Activated CD4-positive, alpha-beta T cell treated with anti-CD3 and anti-CD28 coated beads, Interleukin-2, amount 50 U/mL, for 48 hours (primary cell): ENCODE results near the gene MAP4K4.

Experiments
- DNase-seq, 2 experiments: peaks; one replicate each; pipeline ENCODE4 v3.0.0-alpha.2; 2020

MAP4K4 gene

GRCh38 chr2:101697124-101698013, at the start of gene MAP4K4:
Gene MAP4K4, plus strand, starts transcription at chr2:101697707. Its CDS starts 374 bp downstream, at chr2:101698081.
- peak; percentile 70 to 72 for DNase-seq

DNA sequence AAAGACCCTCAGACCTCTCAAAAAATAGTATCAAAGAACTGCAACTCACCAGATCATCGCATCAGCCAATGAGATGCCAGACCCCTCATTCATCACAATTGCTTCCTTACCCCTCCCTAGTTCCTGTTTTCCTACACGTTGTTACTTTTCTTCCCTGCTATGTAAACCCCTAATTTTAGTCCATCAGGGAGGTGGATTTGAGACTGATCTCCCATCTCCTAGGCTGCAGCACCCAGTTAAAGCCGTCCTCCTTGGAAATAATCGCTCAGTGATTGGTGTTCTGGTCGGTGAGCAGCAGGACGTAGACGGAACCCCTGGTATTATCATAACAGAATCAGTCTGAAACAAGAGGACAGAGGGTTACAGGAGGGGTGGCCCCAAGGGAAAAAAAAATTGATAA, 44.0 kb upstream of the MAP4K4 start:
- DNase-seq, result no peak

- DNase-seq, result no peak
Measured at GRCh38 chr2:101655702-101656422, 41.6 kb upstream of the MAP4K4 start.

DNA sequence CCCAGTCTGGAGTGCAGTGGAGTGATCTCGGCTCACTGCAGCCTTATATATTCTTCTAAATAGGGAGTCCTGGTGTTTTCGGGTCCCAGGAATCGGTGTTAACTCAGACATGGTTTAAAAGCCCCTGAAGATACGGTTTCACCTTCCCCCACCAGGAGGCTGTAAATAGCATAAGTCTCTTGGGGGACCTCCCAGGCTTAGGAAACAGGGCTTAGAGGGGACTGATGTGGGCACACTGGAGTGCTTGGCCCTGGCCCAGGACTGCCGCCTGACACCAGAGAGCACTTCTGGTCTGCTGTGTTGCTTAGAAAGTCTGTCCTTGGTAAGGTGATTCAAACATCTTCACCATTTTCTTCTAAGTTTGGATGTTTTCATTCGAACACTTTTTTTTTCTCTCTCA, 39.7 kb upstream of the MAP4K4 start:
- DNase-seq, result no peak

- DNase-seq, result no peak
Measured at GRCh38 chr2:101658387-101658786, 39.1 kb upstream of the MAP4K4 start.

DNA sequence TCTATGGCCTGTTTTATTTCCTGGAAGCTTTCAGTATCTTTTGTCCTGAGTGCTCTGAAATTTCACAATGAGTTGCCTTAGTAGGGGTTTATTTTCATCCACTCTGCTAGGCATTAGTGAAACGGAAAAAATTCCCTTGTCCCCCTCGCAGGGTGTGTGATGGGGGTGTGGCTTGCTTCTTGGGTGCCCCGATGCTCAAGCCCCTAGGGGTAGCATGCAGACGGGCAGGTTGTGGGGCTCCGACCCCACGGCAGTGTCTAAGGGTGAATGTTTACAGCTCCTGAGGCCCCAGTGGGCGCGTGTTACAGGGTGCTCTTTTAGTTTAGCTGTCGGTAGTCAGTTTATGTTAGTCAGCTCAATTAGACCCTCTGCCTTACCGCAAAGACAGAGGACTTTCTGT, 32.2 kb upstream of the MAP4K4 start:
- no peak for DNase-seq

- DNase-seq, result no peak
Measured at GRCh38 chr2:101667823-101668222, 29.7 kb upstream of the MAP4K4 start.

- no peak for DNase-seq
Measured at GRCh38 chr2:101672047-101672446, 25.5 kb upstream of the MAP4K4 start.

- DNase-seq, result no peak
Measured at GRCh38 chr2:101673920-101674319, 23.6 kb upstream of the MAP4K4 start.

DNA sequence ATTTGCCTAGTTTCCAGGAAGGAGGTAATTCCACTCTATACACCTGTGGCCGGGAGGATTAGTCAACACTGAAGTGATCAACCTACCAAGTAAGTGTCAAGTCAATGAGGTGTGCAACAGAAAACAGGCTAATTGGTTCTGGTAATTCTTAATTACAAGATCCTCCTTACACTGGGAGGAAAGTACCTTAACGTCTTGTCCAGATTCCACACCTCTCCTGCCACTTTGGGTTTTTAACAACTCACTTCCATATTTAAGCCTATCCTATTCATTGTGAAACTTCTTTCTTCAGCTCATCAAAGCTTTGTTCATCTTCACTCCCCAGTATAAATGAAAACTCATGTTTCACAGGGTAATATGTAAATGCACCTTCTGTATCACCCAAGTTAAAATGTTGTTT, 22.0 kb upstream of the MAP4K4 start:
- no peak for DNase-seq

DNA sequence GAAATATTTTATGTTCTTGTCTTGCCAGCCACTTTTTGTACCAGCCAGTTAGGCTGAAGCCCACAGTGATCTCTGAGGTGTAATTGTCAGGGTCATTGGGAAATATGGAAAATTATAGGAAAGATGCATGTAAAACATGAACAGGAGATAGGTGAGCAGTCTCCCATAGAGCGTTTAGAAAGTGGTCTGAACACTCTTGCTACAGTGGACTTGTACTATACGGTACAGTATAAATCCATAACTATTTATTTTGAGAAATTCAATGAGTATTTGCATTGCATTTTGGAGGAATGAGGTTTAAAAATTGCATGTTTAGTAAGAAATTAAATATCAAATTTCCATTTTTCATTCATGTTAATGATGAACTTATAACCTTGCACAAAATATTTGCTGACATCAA, 20.8 kb upstream of the MAP4K4 start:
- no peak for DNase-seq

DNA sequence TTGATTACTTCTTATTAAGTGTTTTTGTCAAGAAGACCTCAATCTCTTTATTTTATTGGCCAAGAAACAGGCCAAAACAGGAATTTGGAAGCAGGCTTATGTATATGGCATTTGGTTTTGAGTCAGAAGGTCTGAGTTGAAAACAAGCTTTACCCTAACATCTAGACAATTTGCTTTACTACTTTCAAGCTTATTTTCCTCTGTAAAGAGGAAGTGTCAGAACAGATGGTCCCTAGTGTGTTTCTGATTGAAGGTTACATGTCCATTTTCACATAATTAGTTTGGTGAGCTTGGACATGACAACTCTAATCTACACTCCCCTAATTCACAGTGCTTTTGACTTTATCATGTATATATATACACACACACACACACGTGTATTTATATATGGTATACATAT, 19.8 kb upstream of the MAP4K4 start:
- DNase-seq, result no peak

GRCh38 chr2:101678379-101678778, 19.1 kb upstream of the MAP4K4 start:
- DNase-seq, result no peak

- no peak for DNase-seq
Measured at GRCh38 chr2:101679037-101679726, 18.3 kb upstream of the MAP4K4 start.

GRCh38 chr2:101679801-101680487, 17.6 kb upstream of the MAP4K4 start:
- DNase-seq, result no peak

DNA sequence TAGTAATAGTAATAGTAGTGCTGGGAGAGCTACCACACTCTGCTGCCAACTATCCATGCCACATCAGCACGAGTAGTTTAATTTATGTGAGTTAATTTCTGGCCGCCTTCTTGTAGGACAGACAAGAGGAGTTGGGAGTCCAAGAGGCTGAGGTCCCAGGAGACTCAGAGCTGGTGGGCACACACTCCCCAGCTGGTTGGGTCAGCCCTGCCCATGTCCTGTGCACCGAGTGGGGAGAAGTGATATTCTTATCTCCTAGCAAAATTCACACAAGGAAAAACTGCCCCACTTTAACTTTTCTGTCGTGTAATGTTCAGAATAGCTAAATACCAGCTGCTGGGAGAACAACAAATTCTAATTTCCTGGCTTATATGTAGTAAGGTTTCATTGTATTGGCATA, 15.2 kb upstream of the MAP4K4 start:
- DNase-seq, result no peak

DNA sequence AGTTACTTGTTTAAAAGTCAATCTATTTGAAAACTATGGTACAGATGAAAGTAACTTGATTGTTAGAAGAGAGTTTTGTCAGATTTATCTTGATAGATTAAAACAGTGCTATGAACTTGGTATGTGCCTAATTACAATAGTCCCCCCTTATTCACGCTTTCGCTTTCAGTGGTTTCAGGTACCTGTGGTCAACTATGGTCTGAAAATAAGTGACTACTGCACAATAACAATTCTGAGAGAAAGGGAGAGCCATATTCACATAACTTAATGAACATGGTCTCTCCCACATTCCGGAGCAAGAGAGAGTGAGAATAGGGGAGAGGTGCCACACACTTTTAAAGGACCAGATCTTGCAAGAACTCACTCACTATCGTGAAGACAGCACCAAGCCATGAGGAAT, 13.2 kb upstream of the MAP4K4 start:
- no peak for DNase-seq

DNA sequence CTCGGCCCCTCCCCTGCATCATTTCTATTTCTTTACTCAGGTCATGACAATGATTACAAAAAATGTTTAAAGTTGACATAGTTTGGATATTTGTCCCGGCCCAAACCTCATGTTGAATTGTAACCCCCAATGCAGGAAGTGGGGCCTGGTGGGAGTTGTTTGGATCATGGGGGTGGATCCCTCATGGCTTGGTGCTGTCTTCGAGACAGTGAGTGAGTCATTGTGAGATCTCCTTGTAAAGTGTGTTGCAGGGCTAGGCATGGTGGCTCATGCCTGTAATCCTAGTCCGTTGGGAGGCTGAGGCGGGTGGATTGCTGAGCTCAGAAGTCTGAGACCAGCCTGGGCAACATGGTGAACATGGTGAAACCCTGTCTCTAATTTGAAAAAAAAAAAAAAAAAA, 9.2 kb upstream of the MAP4K4 start:
- no peak for DNase-seq

GRCh38 chr2:101689114-101689825, 8.2 kb upstream of the MAP4K4 start:
- no peak for DNase-seq

GRCh38 chr2:101690547-101691152, 6.9 kb upstream of the MAP4K4 start:
- no peak for DNase-seq

- DNase-seq, result no peak
Measured at GRCh38 chr2:101692041-101692440, 5.5 kb upstream of the MAP4K4 start.

DNA sequence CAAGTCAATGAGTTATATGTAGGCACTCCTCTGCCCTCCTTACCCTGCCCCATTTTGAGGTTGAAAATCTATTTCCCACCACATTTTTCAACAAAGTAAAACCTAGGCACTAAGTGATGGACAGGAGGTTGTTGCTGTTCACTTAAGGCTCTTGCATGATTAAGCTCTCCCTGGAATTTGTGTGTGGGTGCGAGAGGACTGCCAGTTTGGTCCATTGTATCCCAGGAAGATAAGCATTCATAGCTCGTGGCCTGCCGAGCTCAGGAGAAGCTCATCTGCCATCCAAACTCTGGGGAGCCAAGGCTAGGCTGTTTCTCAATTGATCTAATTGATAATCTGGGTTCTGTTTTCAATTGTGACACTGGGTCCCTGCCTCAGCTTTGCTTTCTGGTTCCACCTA, 4.7 kb upstream of the MAP4K4 start:
- DNase-seq, result no peak
